Stimulated activated CD8-positive, alpha-beta memory T cell treated with anti-CD3 and anti-CD28 coated beads, Interleukin-12 subunit alpha, Interleukin-12 subunit beta, amount 100 ng/mL, for 1 hour (primary cell): Measurements from ENCODE around the gene MTHFD2L.
"Not testable (repeated sequence)": the region's sequence is repeated elsewhere in the genome, so short reads cannot be mapped to it uniquely, and the experiment has no call there.

Experiments used
- DNase-seq: peaks from one replicate; pipeline ENCODE4 v3.0.0-alpha.2; 2020; ENCODE audit warnings: low read depth

Gene MTHFD2L

GRCh38 chr4:74335341-74336021 lies 177.6 kb downstream of the MTHFD2L start:
- DNase-seq: no peak

GRCh38 chr4:74338792-74339333 lies 180.9 kb downstream of the MTHFD2L start:
- DNase-seq: no peak

GRCh38 chr4:74339501-74339900 lies 181.6 kb downstream of the MTHFD2L start:
- DNase-seq: no peak

- DNase-seq: not testable (repeated sequence)
These were observed 182.5 kb downstream of the MTHFD2L start for GRCh38 chr4:74340421-74340820.

GRCh38 chr4:74344031-74344430 lies 186.1 kb downstream of the MTHFD2L start:
- no peak for DNase-seq
